Effector memory CD4-positive, alpha-beta T cell (primary cell): ENCODE measurements around the gene KLHL9.

Experiments used
- DNase-seq, 3 donors: peaks; one replicate each; pipeline ENCODE4 v3.0.0-alpha.2; 2020
- H3K27ac ChIP-seq: 2 replicates; pipeline ENCODE4 v1.7.0; 2013; ENCODE audit warnings: mild to moderate bottlenecking, low read length, moderate library complexity; ENCODE audit not compliant: insufficient read depth, poor library complexity, severe bottlenecking
- H3K27me3 ChIP-seq: replicated peaks from 2 replicates; pipeline ENCODE4 v1.7.0; 2013; ENCODE audit warnings: mild to moderate bottlenecking, low read length; ENCODE audit not compliant: insufficient read depth, control insufficient read depth, poor library complexity, severe bottlenecking
- H3K36me3 ChIP-seq: 2 replicates; pipeline ENCODE4 v1.7.0; 2013; ENCODE audit warnings: mild to moderate bottlenecking, low read length, moderate library complexity; ENCODE audit not compliant: control insufficient read depth, insufficient read depth
- H3K4me1 ChIP-seq: 2 replicates; pipeline ENCODE4 v1.7.0; 2013; ENCODE audit warnings: low read length, mild to moderate bottlenecking; ENCODE audit not compliant: control insufficient read depth, insufficient read depth, poor library complexity, severe bottlenecking
- H3K4me3 ChIP-seq: 2 replicates; pipeline ENCODE4 v1.7.0; 2013; ENCODE audit warnings: low read length, low read depth, mild to moderate bottlenecking; ENCODE audit not compliant: insufficient read depth, poor library complexity, severe bottlenecking
- H3K9me3 ChIP-seq: 2 replicates; pipeline ENCODE4 v1.7.0; 2013; ENCODE audit warnings: mild to moderate bottlenecking, low read length, moderate library complexity; ENCODE audit not compliant: control insufficient read depth

The KLHL9 gene

DNA sequence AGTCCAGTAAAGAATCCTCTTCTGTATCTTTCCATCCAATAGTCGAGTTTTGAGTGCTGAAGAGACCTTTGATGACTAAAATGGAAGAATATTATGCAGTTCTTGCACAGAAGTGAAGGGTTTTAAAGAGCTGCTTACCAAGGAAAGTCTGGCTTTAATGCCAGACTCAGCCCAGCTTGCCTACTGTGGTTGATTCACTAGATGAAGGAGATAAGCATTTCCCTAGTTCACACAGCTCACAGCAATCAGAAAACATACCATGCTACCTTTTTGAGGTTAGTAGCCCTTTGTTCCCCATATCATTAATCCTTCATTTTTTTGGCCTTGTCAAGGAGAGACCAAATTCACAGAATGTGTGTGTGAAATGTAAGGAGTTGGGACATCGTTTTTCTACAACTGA lies 45.4 kb downstream of the KLHL9 start:
- H3K27ac ChIP-seq: no peak overlapping the region
- no peaks in the 10 kb centered on the region for H3K4me1 ChIP-seq
- H3K4me3 ChIP-seq: no peak overlapping the region
- H3K27me3 ChIP-seq: peaks cover 3% of the 10 kb centered on the region
- H3K36me3 ChIP-seq: no peaks in the 10 kb centered on the region
- no peaks in the 10 kb centered on the region for H3K9me3 ChIP-seq
- DNase-seq: no peak

DNA sequence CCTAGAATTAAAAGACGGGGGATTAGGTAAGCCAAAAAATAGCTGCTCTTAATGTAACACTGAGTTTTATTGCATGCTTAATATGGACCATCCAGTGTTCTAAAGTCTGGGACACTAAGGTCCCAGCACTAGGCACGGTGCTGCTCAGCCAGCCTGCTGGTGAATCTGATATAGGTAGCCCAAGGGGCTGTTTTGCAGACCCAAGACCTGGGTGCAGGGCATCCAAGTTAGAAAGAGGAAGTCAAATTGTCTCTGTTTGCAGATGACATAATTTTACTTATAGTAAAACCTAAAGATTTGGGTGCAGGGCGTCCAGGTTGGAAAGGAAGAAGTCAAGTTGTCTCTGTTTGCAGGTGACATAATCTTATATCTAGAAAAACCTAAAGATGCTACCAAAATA lies 47.9 kb downstream of the KLHL9 start:
- DNase-seq: no peak
- Histone ChIP-seq H3K9me3 (no peaks in the 10 kb centered on the region), H3K27me3 (peaks cover 3% of the 10 kb centered on the region), H3K4me1 (no peaks in the 10 kb centered on the region), H3K27ac (no peak overlapping the region), H3K4me3 (no peak overlapping the region), H3K36me3 (no peaks in the 10 kb centered on the region)

DNA sequence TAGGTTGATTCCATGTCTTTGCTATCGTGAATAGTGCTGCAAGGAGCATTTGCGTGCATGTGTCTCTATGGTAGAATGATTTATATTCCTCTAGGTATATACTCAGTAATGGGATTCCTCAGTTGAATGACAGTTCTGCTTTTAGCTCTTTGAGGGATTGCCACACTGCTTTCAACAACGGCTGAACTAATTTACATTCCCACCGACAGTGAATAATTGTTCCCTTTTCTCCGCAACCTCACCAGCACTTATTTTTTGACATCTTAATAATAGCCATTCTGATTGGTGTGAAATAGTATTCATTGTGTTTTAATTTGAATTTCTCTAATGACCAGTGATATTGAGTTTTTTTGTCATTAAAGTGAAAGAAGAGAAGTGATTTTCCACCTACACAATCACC lies 48.5 kb downstream of the KLHL9 start:
- peaks cover 3% of the 10 kb centered on the region for H3K27me3 ChIP-seq
- no peak overlapping the region for H3K27ac ChIP-seq
- no peak overlapping the region for H3K4me3 ChIP-seq
- no peaks in the 10 kb centered on the region for H3K9me3 ChIP-seq
- H3K4me1 ChIP-seq: no peaks in the 10 kb centered on the region
- no peak for DNase-seq
- H3K36me3 ChIP-seq: no peaks in the 10 kb centered on the region

DNA sequence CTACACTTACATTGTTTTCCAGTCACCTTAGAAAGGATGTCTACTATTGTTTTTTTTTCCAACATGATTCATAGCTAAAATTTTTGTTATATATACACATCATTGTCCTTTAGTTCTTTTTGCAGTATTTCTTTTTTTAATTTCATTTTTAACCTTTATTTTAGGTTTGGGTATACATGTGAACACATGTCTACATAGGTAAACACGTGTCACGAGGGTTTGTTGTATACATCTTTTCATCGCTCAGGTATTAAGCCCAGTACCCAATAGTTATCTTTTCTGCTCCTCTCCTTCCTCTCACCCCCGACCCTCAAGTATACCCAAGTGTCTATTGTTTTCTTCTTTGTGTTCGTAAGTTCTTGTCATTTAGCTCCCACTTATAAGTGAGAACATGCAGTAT lies 49.1 kb downstream of the KLHL9 start:
- Histone ChIP-seq H3K27me3 (peaks cover 3% of the 10 kb centered on the region), H3K36me3 (no peaks in the 10 kb centered on the region), H3K4me1 (no peaks in the 10 kb centered on the region), H3K27ac (no peak overlapping the region), H3K4me3 (no peak overlapping the region), H3K9me3 (no peaks in the 10 kb centered on the region)
- DNase-seq: no peak

DNA sequence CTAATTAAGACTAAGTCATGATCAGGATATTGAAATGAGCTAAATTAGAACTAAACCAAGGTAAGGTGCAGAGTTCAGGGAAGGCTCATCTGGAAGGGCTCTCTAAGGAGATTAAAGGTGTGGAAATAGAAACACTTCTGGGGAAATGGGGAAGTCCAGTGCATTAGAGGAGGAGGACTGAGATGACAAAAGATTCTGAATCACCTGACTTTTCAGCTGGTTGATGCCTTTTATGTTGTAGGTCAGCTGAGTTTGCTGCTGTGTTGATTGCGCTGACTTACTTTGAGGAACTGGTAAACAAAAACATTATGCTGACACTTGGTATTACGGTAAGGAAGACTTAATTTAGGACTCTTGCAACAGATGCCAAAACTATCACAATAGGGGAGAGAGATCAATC lies 53.9 kb downstream of the KLHL9 start:
- peaks cover 3% of the 10 kb centered on the region for H3K27me3 ChIP-seq
- H3K4me1 ChIP-seq: no peaks in the 10 kb centered on the region
- no peaks in the 10 kb centered on the region for H3K9me3 ChIP-seq
- no peak overlapping the region for H3K4me3 ChIP-seq
- H3K27ac ChIP-seq: no peak overlapping the region
- no peak for DNase-seq
- H3K36me3 ChIP-seq: no peaks in the 10 kb centered on the region
